Uterus (tissue), 2 donors: Measurements from ENCODE around the gene SIPA1.
"Not testable (repeated sequence)": the region's sequence is repeated elsewhere in the genome, so short reads cannot be mapped to it uniquely, and the experiment has no call there.

Experiments
- POLR2A ChIP-seq, 2 donors: fragments of 450-650 bp; IDR thresholded peaks; one replicate each; pipeline ENCODE4 v1.6.1; 2016; ENCODE audit warnings: antibody characterized with exemption in 2 of 2, mild to moderate bottlenecking in 1 of 2, moderate library complexity in 1 of 2
- TF ChIP-seq, protein P1 (sequence below), 4 experiments: fragments of 200-600 bp in 2 of 4; fragments of 450-650 bp in 2 of 4; sonication (generic) in 2 of 4; IDR thresholded peaks; one replicate each; pipeline ENCODE4 v1.5.1; 2016 to 2019; ENCODE audit warnings: antibody characterized with exemption in 4 of 4, mild to moderate bottlenecking in 2 of 4, moderate library complexity in 1 of 4

- TF ChIP-seq, protein P1, sequence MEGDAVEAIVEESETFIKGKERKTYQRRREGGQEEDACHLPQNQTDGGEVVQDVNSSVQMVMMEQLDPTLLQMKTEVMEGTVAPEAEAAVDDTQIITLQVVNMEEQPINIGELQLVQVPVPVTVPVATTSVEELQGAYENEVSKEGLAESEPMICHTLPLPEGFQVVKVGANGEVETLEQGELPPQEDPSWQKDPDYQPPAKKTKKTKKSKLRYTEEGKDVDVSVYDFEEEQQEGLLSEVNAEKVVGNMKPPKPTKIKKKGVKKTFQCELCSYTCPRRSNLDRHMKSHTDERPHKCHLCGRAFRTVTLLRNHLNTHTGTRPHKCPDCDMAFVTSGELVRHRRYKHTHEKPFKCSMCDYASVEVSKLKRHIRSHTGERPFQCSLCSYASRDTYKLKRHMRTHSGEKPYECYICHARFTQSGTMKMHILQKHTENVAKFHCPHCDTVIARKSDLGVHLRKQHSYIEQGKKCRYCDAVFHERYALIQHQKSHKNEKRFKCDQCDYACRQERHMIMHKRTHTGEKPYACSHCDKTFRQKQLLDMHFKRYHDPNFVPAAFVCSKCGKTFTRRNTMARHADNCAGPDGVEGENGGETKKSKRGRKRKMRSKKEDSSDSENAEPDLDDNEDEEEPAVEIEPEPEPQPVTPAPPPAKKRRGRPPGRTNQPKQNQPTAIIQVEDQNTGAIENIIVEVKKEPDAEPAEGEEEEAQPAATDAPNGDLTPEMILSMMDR (IDR thresholded peaks at IDR 0.05), result not testable (repeated sequence)
- TF ChIP-seq POLR2A (IDR thresholded peaks at IDR 0.05), result not testable (repeated sequence)
These were observed 1.3 kb downstream of the SIPA1 start for GRCh38 chr11:65639228-65639597.
